HUES64 (cell line): ENCODE measurements around the gene IFNA8.

Experiments used
- H3K27ac ChIP-seq: 2 replicates; pipeline ENCODE4 v1.7.0; 2013; ENCODE audit warnings: low read depth, low read length, inconsistent platforms
- H3K27me3 ChIP-seq: 2 replicates; pipeline ENCODE4 v1.6.1; 2013; ENCODE audit warnings: mild to moderate bottlenecking, low read length; ENCODE audit not compliant: insufficient read depth
- H3K36me3 ChIP-seq: 2 replicates; pipeline ENCODE4 v1.6.1; 2013; ENCODE audit warnings: mild to moderate bottlenecking, low read length; ENCODE audit not compliant: insufficient read depth
- H3K4me1 ChIP-seq: 2 replicates; pipeline ENCODE4 v1.6.1; 2013; ENCODE audit warnings: mild to moderate bottlenecking, low read length, moderate library complexity; ENCODE audit not compliant: insufficient read depth
- H3K4me3 ChIP-seq: 2 replicates; pipeline ENCODE4 v1.5.1; 2013; ENCODE audit warnings: mild to moderate bottlenecking, low read length, moderate library complexity
- H3K9ac ChIP-seq: 2 replicates; pipeline ENCODE4 v1.6.1; 2013; ENCODE audit warnings: mild to moderate bottlenecking, low read depth, low read length
- H3K9me3 ChIP-seq: 2 replicates; pipeline ENCODE4 v1.6.1; 2013; ENCODE audit warnings: low read depth, low read length; ENCODE audit not compliant: insufficient read depth
- whole genome bisulfite sequencing: fragments of 150-250, 120-280 bp; methylation state at CpG from one replicate; pipeline ENCODE4 v1.1.7; 2013; ENCODE audit warnings: missing lambda C conversion rate; 5-methylcytosine and 5-hydroxymethylcytosine counted together

Gene IFNA8

GRCh38 chr9:21398955-21399489 lies 9.9 kb upstream of the IFNA8 start:
- Histone ChIP-seq H3K4me1 (0 out of 2 replicates have a peak, but pooled peaks cover 3% of the 10 kb centered on the region), H3K27me3 (peaks cover 83% of the 10 kb centered on the region), H3K36me3 (no peaks in the 10 kb centered on the region), H3K27ac (no peak overlapping the region), H3K9ac (no peak overlapping the region), H3K4me3 (no peak overlapping the region), H3K9me3 (no peaks in the 10 kb centered on the region)
- 93% methylated on average over 4 of the region's 5 CpGs for WGBS

DNA sequence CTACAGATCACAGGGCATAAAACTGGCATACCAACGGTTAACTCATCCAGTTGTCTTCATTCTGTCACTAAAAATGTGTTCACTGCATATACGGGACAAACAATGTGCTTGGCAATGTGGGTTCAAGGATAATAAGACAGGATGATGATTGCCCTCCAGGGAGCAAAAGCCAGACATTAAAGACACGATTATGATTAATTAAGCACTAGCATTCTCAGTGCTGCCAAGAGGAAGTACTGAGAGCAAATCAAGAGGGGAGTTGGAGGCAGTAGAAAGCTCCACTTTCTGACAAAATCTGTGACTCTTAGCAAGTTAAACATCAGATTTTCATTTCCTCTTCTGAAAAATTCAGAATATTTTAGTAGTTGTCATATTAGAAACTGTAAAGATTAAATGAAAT lies 9.0 kb upstream of the IFNA8 start:
- no peak overlapping the region for H3K9ac ChIP-seq
- H3K9me3 ChIP-seq = no peaks in the 10 kb centered on the region
- H3K27me3 ChIP-seq = peaks cover 80% of the 10 kb centered on the region
- whole genome bisulfite sequencing = 88% methylated on average over 3 of the region's 3 CpGs
- H3K36me3 ChIP-seq = no peaks in the 10 kb centered on the region
- no peak overlapping the region for H3K27ac ChIP-seq
- H3K4me3 ChIP-seq = no peak overlapping the region
- 0 out of 2 replicates have a peak, but pooled peaks cover 3% of the 10 kb centered on the region for H3K4me1 ChIP-seq

- WGBS = 1% methylated on average over 53 of the region's 53 CpGs
- H3K27me3 ChIP-seq = peaks cover 53% of the 10 kb centered on the region
Observed at GRCh38 chr9:21402386-21403251, 6.3 kb upstream of the IFNA8 start.

DNA sequence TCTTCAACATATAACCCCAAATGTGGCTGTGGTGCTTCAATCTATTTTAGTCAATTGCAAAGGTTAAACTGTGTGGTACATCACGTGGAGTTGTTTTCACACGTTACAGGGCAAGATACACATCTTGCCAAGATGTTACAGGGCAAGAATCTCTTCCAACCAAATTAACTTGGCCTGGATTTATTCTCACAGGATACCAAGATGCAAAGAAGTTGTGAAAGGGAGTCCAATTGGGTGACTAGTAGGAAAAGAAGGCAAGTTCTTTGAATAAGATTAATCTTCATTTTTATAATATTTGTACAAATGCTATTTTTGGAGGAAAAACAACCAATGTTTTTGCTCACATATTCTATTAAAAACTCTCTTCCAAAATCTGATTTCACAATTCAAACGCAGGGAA lies 4.8 kb upstream of the IFNA8 start:
- 97% methylated on average over 3 of the region's 3 CpGs for WGBS
- H3K9ac ChIP-seq = no peak overlapping the region
- no peak overlapping the region for H3K4me3 ChIP-seq
- H3K36me3 ChIP-seq = no peaks in the 10 kb centered on the region
- H3K9me3 ChIP-seq = no peaks in the 10 kb centered on the region
- no peaks in the 10 kb centered on the region for H3K4me1 ChIP-seq
- H3K27me3 ChIP-seq = peaks cover 40% of the 10 kb centered on the region
- H3K27ac ChIP-seq = no peak overlapping the region

More at GRCh38 chr9:21402386-21403251, 6.3 kb upstream of the IFNA8 start:
- 0 out of 2 replicates have a peak overlapping the region, but pooled peaks have one; percentile 25 for H3K9ac ChIP-seq
- no peaks in the 10 kb centered on the region for H3K9me3 ChIP-seq
- no peaks in the 10 kb centered on the region for H3K4me1 ChIP-seq
- no peaks in the 10 kb centered on the region for H3K36me3 ChIP-seq
- no peak overlapping the region for H3K27ac ChIP-seq
- peak overlapping the region; percentile 61 for H3K4me3 ChIP-seq

- Histone ChIP-seq H3K9me3 (no peaks in the 10 kb centered on the region), H3K27me3 (no peaks in the 10 kb centered on the region), H3K9ac (no peak overlapping the region), H3K27ac (no peak overlapping the region), H3K4me3 (no peak overlapping the region), H3K4me1 (no peaks in the 10 kb centered on the region), H3K36me3 (no peaks in the 10 kb centered on the region)
Observed at GRCh38 chr9:21412107-21412506, 3.2 kb downstream of the IFNA8 start.

DNA sequence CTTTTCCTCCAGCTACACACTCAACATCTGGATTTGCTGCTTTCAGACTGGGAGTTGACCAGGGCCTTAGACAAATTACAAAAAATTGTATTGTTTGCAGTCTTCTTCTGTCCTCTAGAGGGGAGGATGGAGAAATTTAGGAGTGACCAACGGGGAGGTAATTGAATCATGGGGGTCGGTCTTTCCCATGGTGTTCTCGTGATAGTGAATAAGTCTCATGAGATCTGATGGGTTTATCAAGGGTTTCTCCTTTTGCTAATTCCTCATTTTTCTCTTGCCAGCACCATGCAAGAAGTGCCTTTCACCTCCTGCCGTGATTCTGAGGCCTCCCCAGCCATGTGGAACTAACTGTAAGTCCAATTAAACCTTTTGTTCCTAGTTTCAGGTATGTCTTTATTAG lies 4.2 kb downstream of the IFNA8 start:
- Histone ChIP-seq H3K4me3 (no peak overlapping the region), H3K36me3 (no peaks in the 10 kb centered on the region), H3K27ac (no peak overlapping the region), H3K9me3 (no peaks in the 10 kb centered on the region), H3K4me1 (no peaks in the 10 kb centered on the region), H3K27me3 (no peaks in the 10 kb centered on the region), H3K9ac (no peak overlapping the region)
- WGBS = 78% methylated on average over 4 of the region's 4 CpGs

- no peaks in the 10 kb centered on the region for H3K27me3 ChIP-seq
Observed at GRCh38 chr9:21413624-21414023, 4.7 kb downstream of the IFNA8 start.

GRCh38 chr9:21414220-21414940 lies 5.5 kb downstream of the IFNA8 start:
- Histone ChIP-seq H3K4me1 (no peaks in the 10 kb centered on the region), H3K9me3 (no peaks in the 10 kb centered on the region), H3K4me3 (no peak overlapping the region), H3K27ac (no peak overlapping the region), H3K27me3 (no peaks in the 10 kb centered on the region), H3K36me3 (no peaks in the 10 kb centered on the region), H3K9ac (no peak overlapping the region)
- WGBS = 95% methylated on average over 2 of the region's 2 CpGs

More at GRCh38 chr9:21413624-21414023, 4.7 kb downstream of the IFNA8 start:
- Histone ChIP-seq H3K4me1 (no peaks in the 10 kb centered on the region), H3K9ac (no peak overlapping the region), H3K9me3 (no peaks in the 10 kb centered on the region), H3K4me3 (no peak overlapping the region), H3K36me3 (no peaks in the 10 kb centered on the region), H3K27ac (no peak overlapping the region)
- WGBS = 67% methylated on average over 5 of the region's 5 CpGs

- no peaks in the 10 kb centered on the region for H3K4me1 ChIP-seq
- no peak overlapping the region for H3K9ac ChIP-seq
- no peaks in the 10 kb centered on the region for H3K27me3 ChIP-seq
- no peak overlapping the region for H3K4me3 ChIP-seq
- no peaks in the 10 kb centered on the region for H3K9me3 ChIP-seq
- no peak overlapping the region for H3K27ac ChIP-seq
- 96% methylated on average over 5 of the region's 5 CpGs for WGBS
- H3K36me3 ChIP-seq = no peaks in the 10 kb centered on the region
Observed at GRCh38 chr9:21415493-21416267, 6.8 kb downstream of the IFNA8 start.

- no peak overlapping the region for H3K4me3 ChIP-seq
- H3K4me1 ChIP-seq = peaks cover 13% of the 10 kb centered on the region
- H3K36me3 ChIP-seq = no peaks in the 10 kb centered on the region
- 63% methylated on average over 1 of the region's 1 CpG for WGBS
- H3K27me3 ChIP-seq = no peaks in the 10 kb centered on the region
- H3K9ac ChIP-seq = no peak overlapping the region
- H3K27ac ChIP-seq = no peak overlapping the region
- no peaks in the 10 kb centered on the region for H3K9me3 ChIP-seq
Observed at GRCh38 chr9:21428235-21428634, 19.3 kb downstream of the IFNA8 start.
